ENCODE results near the gene KCNQ4.

KCNQ4 gene

DNA sequence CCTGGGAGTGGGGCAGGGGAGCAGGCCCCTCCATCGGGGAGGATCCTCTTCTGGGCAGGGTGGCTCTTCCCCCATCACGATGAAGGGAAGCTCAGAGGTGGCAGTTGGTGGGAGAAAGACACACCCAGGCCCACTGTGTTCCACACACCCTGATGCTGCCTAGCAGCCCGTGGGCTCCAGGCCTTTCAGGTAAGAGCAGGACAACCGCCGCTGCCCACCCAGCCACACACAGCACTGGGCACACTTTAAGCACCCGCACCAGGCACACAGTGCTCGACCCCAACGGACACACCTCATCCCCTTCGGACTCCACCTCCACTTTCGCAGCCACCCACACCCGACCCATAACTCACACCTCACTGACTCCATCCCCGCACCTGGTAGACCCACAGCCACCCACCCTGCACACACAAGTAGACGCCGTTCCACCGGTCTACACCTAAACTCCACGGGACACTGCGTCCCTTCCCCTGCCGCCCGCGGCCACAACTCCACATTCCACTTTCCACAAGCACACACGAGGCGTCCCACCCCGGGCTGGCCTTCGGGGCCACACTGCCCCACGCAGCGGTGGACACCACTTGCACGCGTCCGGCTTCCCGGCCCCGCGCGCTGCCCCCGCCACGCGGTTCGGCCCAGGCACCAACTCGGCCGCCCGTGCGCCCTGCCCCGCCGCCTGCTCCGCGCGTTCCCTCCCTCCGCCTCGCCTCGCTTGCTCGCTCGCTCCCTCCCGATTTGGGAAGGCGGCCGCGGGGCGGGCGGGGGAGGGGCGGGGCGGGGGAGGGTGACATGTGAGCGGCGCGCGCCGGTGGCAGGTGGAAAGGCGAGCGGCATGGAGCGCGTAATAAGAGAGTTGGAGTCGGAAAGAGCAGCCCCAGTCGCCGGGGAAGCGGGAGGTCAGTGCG, at the start of gene KCNQ4:
Gene KCNQ4 (plus strand): TSS at position 787 of the 905 bp plus-strand sequence. CDS start 307 bp downstream, outside the sequence.
- no peak for DNase-seq (ENCODE audit: low read depth)

DNA sequence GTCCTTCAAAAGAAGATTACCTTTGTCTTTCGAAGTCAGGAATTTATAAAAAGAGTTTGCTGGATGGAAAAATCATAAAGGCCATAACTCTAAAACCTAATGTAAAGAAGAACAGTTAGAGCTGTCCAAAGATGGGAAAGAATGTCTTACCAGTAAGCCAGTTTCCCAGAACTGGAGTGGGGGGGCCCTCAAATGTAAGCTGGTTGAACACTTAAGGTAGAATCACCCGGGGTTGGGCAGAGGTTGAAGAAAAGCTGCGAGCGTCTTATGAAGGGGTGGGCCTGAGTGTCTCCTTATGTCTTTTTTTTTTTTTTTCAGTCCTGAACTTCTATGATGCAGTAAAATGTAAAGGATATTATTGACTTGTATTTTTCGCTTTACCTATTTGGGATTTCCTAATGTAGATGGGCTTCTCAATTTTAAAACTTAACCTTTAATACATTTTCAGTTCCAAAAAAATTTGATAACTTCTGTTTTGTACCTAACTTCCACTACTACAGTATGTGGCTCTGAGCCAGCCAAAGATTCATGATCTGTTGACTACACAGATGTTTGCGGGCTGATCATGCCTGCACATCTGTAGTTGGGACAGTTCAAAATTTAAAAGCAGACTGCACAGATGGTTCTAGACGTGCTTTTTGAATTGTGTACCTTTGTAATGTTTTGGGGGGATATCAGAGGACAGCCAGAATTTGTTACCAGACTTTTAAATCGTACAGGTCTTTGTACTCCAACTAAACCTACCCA, 48.5 kb upstream of the KCNQ4 start:
- no peak for DNase-seq (ENCODE audit: low read depth)

DNA sequence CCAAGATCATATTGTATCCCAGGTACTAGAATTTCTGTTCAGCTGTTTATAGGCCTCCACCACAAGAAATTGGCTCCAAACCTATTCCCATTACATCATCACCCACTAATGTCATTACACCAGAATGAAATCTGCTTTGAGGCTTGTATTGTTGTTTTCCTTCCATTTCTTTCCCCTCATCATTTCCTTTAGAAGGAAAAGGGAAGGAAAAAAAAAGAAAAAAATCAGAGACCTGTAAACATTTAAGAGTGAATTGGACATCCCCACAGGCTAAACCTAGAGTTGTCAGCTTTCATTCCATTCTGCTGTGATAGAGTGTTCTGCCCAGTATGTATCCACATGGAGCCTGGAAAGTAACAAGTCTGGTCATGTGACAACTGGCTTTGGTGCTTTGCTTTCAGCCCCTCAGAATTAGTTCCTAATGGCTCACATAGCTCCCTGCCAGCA, 47.5 kb upstream of the KCNQ4 start:
- no peak for DNase-seq (ENCODE audit: low read depth)

DNA sequence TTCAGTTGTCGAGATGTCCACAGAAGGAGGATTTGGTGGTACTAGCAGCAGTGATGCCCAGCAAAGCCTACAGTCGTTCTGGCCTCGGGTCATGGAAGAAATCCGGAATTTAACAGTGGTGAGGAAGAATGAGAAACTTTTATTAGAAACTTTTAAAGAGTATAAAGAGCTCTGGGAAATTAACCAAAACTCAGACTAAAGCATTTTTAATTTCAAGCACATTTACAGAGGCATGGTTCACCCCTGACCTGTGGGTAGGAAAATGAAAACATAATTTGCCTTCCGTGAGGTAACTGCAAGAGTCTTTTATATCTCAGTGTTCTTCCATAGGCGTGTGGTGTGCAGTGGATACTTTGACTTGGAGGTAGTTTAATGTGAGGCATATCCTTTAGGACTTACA, 44.8 kb upstream of the KCNQ4 start:
- no peak for DNase-seq (ENCODE audit: low read depth)

DNA sequence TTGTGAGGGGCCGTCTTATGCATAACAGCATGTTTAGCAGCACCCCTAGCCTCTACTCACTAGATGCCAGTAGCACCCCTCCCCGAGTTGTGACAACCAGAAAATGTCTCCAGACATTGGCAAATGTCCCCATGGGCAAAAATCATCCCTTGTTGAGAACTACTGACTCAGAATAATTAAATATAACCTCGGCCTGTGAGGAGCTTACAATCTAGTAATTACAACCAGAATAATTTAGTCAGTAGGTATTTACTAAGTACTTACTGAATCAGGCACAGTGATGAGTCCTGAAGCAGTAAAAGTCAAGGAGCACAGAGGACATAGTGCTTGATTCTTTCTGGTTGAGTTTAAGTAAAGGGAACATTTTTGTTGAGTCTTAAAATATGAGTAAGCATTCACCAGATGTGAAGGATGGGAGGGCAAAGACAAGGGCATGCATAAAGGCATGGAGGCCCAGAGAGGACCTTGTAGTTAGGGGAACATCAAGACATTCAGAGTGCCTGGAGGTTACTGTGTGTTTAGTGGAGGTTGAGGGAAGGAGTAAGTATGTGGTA, 44.1 kb upstream of the KCNQ4 start:
- DNase-seq (ENCODE audit: low read depth): no peak

DNA sequence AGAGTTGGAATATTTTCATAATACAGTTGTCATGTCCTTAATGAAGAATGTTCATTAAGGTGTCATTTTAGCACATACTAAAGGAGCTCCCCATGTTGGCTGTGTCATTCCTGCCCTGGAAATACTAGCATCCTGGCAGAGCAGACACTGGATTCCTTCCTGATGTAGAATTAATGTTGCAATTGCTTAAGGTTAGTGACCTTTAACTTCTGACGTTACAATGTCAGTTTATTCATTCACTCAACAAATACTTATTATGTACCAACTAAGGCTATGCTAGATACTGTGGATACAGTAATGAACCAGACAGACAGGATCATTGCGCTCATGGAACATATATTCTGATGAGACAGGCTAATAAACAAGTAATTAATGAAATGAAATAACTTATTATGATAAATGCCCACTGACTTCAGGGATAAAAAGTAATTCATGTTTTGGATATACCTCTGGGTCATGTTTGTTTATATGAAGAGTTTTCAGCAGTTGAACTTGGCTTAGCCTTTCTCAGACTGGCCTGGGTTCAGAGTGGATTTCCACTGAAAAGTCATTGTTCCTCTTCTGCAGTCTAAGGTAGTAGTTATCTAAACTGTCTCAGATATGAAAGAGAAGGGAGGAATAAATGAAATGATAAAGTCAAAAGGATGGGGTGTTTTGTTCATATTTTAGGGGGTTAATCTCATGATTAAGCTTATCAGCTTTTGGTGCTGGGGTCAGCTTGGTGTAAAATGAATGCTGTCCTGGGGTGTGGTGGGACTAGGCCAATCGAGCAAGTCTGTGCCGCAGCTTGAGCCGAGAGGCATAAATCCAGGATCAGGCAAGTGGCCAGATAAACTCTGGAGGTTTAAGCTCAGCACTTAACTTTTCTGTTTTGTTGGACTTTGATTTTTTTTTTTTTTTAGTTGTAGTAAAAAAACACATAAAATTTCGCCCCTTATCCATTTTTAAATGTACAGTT, 43.3 kb upstream of the KCNQ4 start:
- DNase-seq (ENCODE audit: low read depth): no peak

DNA sequence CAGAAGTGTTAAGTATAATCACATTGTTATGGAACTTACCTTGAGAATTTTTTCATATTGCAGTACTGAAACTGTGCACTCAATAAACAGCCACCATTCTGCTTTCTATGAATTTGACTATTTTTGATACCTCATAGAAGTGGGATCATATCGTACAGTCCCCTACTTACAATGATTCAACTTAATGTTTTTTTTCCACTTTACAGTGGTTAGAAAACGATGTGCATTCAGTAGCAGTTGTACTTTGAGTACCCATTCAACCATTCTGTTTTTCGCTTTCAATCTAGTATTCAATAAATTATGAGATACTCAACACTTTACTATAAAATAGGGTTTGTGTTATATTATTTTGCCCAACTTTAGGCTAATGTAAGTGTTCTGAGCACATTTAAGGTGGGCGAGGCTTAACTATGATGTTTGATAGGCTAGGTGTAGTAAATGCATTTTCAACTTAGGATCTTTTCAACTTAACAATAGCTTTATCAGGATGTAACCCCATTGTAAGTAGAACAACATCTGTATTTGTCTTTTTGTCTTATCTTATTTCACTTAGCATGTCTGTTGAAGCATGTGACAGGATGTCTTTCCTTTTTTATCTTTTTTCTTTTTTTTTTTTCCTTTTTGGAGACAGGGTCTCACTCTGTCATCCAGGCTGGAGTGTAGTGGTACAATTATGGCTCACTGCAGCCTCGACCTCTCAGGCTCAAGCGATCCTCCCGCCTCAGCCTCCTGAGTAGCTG, 42.4 kb upstream of the KCNQ4 start:
- no peak for DNase-seq (ENCODE audit: low read depth)

DNA sequence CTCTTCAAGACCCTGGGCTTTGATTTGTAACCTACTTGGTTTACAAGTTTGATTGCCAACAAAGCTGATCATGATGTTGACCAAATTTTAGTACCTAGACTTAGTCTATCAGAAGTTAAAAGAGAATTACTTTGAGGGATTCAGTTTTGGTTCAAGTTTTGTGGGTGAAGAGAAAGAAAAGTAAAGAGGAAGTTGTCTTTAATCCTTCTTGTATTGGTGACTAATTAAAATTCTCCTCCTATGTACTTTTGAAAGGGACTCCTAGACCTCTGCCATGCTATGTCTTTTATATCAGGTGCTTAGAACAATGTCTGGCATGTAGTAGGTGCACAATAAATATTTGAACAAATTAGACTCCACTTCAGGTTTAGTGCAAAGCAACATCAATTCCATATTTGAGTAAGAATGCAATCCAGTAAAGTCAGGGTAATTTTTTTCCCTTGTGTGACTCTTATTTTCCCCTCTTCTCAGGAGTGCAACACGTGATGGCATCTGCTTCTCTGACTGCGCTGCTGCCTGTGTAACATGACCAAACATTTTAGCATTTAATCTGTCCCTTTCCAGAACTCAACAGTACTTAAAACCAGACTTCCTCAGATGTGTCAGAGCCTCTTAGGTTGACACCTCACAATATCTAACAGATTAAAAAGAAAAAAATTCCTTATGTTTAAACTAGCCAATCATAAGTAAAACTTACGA, 41.1 kb upstream of the KCNQ4 start:
- no peak for DNase-seq (ENCODE audit: low read depth)

DNA sequence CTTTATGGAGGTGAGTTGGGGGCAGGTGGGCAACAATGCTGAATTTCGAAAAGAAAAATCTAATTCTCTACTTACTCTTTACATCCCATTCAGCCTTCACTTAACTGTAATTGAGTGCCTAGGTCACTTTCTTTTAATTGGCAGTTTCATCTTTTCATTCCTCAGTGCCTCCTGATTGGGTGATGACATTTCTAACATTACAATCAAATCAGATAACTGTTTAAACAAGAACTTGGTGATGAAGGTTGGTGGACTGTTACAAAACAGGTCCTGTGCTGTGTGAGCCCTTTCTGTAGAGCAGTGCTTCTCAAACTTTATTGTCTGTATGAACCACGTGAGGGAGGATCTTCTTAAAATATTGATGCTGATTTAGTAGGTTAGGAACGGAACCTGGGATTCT, 40.1 kb upstream of the KCNQ4 start:
- DNase-seq (ENCODE audit: low read depth): no peak

DNA sequence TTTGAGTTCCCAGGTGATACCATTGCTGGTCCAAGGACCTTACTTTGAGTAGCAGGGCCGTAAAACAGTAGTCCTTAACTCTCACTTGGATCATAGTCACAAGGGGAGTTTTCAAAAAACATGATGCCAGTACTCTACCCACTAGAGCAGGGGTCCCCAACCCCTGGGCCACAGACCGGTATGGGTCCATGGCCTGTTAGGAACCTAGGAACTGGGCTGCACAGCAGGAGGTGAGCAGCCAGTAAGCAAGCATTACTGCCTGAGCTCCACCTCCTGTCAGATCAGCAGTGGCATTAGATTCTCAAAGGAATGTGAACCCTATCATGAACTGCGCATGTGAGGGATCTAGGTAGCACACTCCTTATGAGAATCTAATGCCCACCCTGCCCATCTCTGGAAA, 39.7 kb upstream of the KCNQ4 start:
- no peak for DNase-seq (ENCODE audit: low read depth)

DNA sequence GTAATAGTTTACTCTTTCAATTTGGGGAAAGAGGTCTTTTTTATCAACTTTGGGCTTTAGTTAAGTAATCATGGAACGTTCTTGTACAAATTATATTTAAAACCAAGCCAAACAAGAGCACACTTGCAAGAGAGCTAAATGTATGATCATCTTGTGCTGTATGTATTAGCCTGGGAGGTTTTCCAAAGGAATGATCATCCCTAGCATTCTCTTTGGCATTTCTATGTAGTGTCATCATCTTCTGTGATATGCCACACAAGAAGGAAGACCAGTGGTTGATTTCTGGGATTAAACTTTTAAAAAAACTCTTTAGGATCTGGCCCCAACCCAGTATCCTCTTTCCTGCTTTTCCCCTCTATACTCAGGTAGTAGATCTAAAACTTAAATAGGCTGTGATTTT, 38.4 kb upstream of the KCNQ4 start:
- no peak for DNase-seq (ENCODE audit: low read depth)

DNA sequence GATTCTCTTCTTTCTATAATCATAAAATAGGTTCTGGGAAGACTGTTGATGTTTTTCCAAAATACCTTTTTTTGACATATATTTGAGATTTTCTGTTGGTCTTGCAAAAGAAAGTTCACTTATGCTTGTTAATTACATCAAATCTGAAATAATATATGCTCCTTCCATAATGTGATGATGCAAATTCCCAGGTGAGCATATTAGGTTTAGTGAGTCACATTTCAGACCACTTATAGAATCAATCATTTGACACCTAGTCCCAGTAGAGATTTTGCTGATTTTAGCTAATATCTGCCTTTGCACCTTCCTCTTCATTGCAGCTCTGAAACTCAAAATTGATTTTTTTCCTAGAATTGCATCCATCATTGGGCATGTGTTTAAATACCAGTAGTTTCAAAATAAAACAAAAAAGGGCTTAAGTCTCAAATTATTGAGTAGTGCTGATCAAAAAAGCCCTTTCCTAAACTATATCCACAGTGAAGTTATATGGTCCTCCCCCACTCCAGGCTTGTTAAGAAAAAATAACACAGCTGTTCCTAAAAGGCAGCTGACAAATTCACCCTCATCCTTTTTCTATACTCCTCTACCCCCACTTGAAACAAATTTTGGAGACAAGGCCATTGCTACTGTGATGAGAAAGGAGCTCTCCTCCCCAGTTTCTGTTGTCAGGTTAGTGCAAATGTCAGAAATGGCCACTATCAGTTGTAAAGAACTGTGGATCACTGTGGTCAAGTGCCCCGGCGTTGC, 37.1 kb upstream of the KCNQ4 start:
- DNase-seq (ENCODE audit: low read depth): no peak

DNA sequence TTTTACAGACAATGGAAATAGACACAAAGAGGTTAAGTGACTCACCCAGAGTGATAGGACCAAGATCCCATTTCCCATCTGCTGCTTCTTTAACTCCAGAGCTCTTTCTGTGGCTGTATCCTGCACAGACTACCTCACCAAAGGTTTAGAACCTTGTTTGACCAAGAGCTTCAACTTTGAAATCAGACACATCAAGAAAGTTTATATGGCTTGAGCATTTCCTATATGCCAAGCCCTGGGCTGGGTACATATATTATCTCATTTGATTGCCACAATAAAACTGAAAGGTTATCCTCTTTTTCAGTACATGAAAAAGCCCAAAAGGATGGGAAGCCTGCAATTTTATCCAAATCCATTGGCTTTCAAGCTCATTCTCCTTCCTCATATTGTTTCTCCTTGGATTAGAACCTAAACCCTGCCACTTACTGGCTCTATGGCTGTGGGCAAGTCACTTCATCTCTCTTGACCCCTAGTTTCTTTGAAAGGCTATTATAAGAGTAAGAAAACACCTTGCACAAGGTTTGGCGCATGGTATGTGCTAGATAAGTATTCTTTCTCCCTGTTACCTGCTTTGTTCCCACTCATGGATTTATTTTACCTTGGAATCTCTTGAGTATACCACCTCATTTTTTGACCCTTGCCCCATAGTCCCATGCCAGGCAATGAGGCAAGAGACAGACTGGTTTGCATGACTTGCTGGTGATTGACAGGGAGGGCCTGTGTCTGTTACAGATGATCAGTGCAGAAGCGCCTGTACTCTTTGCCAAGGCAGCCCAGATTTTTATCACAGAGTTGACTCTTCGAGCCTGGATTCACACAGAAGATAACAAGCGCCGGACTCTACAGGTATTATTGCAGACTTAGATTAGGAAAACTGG, 34.5 kb upstream of the KCNQ4 start:
- DNase-seq (ENCODE audit: low read depth): no peak

DNA sequence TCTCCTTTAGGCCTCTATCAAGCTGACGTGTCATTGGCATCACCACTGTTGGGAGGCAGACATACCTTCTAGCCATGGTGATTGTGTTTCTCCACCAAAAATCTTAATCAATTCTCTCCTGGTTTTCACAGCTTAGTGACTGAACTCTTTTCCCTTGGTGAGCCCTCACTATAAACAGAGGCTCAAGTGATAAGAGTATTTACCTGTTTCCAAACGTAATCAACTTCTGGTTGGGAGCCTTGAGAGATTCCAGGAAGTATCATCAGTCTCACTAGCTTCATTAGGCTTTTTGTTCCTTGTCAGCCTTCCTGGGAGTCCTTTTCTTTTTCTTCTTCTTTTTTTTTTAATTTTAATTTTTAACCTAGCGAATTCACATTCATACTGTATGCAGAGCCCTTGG, 33.8 kb upstream of the KCNQ4 start:
- DNase-seq (ENCODE audit: low read depth): no peak

DNA sequence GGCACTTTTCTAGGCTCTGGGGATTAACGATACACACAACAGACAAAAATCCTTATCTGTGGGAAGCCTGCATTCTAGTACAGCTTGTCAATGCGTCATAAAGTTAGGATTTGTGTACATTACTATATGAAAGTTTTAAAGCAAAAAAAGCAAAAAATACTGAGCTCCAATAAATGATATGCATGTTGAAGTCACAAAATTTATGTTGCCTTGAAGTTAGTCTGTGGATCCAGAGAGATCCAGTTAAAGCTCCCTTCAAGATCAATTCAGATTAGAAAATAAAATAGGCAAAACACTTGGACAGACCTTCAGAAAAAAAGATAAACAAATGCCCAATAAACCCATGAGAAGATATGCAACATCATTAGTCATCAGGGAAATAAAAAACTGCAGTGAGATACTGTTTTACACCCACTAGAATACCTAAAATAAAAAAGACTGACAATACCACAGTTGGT, 33.1 kb upstream of the KCNQ4 start:
- no peak for DNase-seq (ENCODE audit: low read depth)

DNA sequence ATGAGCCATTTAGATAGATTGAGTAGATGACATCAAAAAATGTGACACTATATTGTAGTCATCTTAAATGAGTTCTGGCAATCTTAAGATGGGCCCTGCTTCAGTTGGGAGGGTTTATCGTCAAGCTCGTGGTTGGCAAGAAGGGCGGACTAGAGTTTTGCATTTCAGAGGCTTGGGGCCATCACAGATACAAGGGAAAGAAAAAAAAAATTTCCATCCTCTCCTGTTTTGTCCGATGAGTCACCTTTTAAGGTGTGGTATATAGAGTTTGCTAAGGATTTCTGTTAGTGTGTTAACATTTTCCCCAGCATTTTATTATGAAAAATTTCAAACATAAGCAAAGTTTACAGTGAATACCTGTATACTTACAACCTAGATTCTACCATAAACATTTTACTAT, 31.8 kb upstream of the KCNQ4 start:
- no peak for DNase-seq (ENCODE audit: low read depth)

DNA sequence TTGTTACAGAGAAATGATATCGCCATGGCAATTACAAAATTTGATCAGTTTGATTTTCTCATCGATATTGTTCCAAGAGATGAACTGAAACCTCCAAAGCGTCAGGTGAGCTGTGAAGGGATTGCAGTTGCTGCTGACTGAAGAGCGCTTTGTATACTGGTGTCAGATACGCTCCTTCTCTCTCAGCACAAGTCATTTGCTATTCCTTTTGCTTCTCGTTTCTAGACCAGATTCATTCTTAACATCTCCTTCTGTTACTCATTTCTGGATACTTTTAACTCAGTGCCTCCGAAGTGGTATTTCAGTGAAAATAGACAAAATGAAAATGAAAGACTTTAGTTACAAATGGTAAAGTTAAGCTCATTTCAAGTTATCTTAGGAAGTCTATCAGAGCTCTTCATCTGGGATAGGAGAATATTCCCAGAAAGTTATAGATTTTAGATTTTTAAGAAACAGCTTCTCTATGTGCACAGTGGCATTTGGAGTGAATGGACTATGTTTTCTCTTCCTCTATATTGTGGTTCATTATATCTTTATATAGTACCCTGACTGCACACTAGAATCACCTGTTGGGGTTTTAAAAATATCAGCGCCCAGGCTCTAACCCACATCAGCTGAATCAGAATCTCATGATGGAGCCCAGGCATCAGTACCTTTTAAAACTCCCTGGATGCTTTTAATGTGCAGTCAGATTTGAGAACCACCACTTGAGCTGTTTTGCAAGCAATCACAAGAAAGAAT, 30.3 kb upstream of the KCNQ4 start:
- no peak for DNase-seq (ENCODE audit: low read depth)

DNA sequence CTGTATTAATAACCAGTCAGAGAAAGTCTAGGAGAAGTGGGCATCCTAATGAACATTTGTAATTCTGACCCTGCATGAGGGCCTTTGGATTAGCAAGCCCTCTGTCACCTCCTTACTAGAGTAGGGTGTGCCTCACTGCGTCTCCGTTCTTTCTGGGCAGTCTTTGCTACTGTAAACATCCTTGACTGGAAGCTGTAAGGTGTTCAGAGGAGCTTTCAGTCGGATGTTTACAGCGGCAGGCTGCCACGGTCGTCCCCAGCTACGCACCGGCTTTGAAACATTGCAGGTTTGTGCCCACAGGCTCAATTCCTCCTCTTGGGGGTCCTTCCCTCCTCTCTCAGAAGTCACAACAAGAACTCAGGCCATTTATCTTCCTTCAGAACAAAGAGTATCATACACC, 29.4 kb upstream of the KCNQ4 start:
- no peak for DNase-seq (ENCODE audit: low read depth)

Measured in activated gamma-delta T cell treated with anti-CD3 and anti-CD28 coated beads, Interleukin-2, amount 50 U/mL, for 16 hours (primary cell).